HT-29 (cell line): Measurements from ENCODE around the gene ASCC1. TPM values are rescaled to one million over a fixed set of nuclear protein-coding genes. Genes with fewer than 3 reads are reported as not detected.

ENCODE experiments used
- DNase-seq: peaks from one replicate; pipeline ENCODE4 v3.0.0-alpha.2; 2015; ENCODE audit warnings: low spot score
- total RNA-seq: library from RNA; depleted of rRNA; stranded (reverse); fragments of >200 nt; shearing (Covaris generic); gene quantifications from 2 replicates; pipeline ENCODE4 v1.2.3, GENCODE V29; 2014

ASCC1 gene
- total RNA-seq, 1 experiment from 2014 or later: 12.2 TPM

GRCh38 chr10:72066318-72067284, 149.5 kb downstream of the ASCC1 start:
- DNase-seq: no peak

- no peak for DNase-seq
Observed at GRCh38 chr10:72065439-72066025, 150.5 kb downstream of the ASCC1 start.

GRCh38 chr10:72063703-72064391, 152.2 kb downstream of the ASCC1 start:
- no peak for DNase-seq

- no peak for DNase-seq
Observed at GRCh38 chr10:72062832-72063702, 153.0 kb downstream of the ASCC1 start.

GRCh38 chr10:72062382-72062781, 153.7 kb downstream of the ASCC1 start:
- DNase-seq: no peak

GRCh38 chr10:72061930-72062329, 154.1 kb downstream of the ASCC1 start:
- DNase-seq: no peak

- DNase-seq: peak; percentile 13
Observed at GRCh38 chr10:72061491-72061890, 154.6 kb downstream of the ASCC1 start.

- no peak for DNase-seq
Observed at GRCh38 chr10:72059843-72060822, 155.9 kb downstream of the ASCC1 start.

- DNase-seq: no peak
Observed at GRCh38 chr10:72058989-72059842, 156.9 kb downstream of the ASCC1 start.

GRCh38 chr10:72058347-72058898, 157.7 kb downstream of the ASCC1 start:
- no peak for DNase-seq

GRCh38 chr10:72056932-72057751, 158.9 kb downstream of the ASCC1 start:
- DNase-seq: no peak

GRCh38 chr10:72056113-72056512, 160.0 kb downstream of the ASCC1 start:
- no peak for DNase-seq

- DNase-seq: no peak
Observed at GRCh38 chr10:72053690-72054089, 162.4 kb downstream of the ASCC1 start.

- no peak for DNase-seq
Observed at GRCh38 chr10:72050873-72051272, 165.2 kb downstream of the ASCC1 start.

- DNase-seq: no peak
Observed at GRCh38 chr10:72049969-72050781, 165.9 kb downstream of the ASCC1 start.

GRCh38 chr10:72049472-72049871, 166.6 kb downstream of the ASCC1 start:
- DNase-seq: no peak
